Chondrocyte (in vitro differentiated cells): ENCODE results near the gene PDPK1. TPM values are rescaled to one million over a fixed set of nuclear protein-coding genes. Genes with fewer than 3 reads are reported as not detected.
"Not testable (repeated sequence)": the region's sequence is repeated elsewhere in the genome, so short reads cannot be mapped to it uniquely, and the experiment has no call there.

Experiments
- DNase-seq: peaks from one replicate; pipeline ENCODE4 v3.0.0; 2021; ENCODE audit warnings: mixed read lengths, low spot score
- H3K27ac Mint-ChIP-seq: one replicate; pipeline ENCODE4 v1.8.0; 2021; ENCODE audit warnings: mild to moderate bottlenecking, moderate library complexity, mixed read lengths; ENCODE audit not compliant: unreplicated experiment
- H3K27me3 Mint-ChIP-seq: 2 replicates; pipeline ENCODE4 v1.8.0; 2021; ENCODE audit warnings: low read depth, mixed read lengths
- H3K36me3 Mint-ChIP-seq: 2 replicates; pipeline ENCODE4 v1.8.0; 2021; ENCODE audit warnings: low read depth, mixed read lengths
- H3K4me1 Mint-ChIP-seq: 2 replicates; pipeline ENCODE4 v1.8.0; 2021; ENCODE audit warnings: low read depth, mild to moderate bottlenecking, mixed read lengths
- H3K4me3 Mint-ChIP-seq: one replicate; pipeline ENCODE4 v1.8.0; 2021; ENCODE audit warnings: mild to moderate bottlenecking, moderate library complexity, mixed read lengths; ENCODE audit not compliant: unreplicated experiment
- H3K9me3 Mint-ChIP-seq: 2 replicates; pipeline ENCODE4 v1.8.0; 2021; ENCODE audit warnings: low read depth, mixed read lengths
- total RNA-seq: library from RNA; stranded (reverse); gene quantifications from 3 replicates; pipeline ENCODE4 v1.2.1, GENCODE V29; 2021
- TF ChIP-seq, protein P1 (sequence below): fragments of 200-600 bp; sonication (generic); IDR thresholded peaks from 2 replicates; pipeline ENCODE4 v1.5.0; 2021; ENCODE audit warnings: antibody characterized with exemption, mild to moderate bottlenecking, moderate library complexity

The PDPK1 gene
- total RNA-seq, 1 donor from 2014 or later: 39.6 TPM

DNA sequence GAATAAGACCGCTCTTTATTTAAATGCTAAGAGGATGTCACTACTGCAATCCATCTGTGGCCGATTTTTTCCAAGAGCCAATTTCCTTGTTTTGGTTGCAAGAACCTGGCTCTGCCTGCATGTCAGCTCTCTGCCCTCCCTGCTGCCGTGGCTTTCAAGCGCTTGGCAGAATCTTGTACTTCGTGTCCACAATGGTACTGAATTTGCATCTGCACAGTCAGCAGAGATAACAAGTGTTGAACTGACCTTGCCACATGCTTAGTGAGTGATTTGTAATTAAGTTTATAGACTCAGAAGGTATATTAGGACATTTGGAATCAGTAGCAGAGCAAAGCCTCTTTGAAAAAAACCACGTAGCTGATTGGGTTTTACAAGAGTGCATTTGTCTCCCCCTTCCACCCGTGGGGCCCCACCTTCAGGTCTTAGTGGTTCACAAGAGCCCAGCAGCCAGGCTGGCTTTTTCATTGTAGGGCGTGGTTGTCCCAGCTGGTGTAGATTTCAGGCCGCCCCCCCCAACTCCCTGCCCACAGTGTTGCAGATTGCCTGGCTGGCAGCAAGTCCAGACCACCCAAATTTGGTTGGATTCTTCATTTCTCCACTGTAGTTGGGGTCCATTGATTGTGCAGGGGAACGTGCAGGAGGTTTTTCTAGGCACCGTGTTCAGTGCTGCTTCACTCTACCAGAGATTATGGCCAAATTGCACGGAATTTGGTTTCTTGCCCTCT, 63.6 kb downstream of the PDPK1 start:
- not testable (repeated sequence) for H3K4me3 Mint-ChIP-seq, H3K9me3 Mint-ChIP-seq, H3K27ac Mint-ChIP-seq, H3K27me3 Mint-ChIP-seq, H3K36me3 Mint-ChIP-seq, DNase-seq
- H3K4me1 Mint-ChIP-seq: peaks cover 11% of the 10 kb centered on the region

DNA sequence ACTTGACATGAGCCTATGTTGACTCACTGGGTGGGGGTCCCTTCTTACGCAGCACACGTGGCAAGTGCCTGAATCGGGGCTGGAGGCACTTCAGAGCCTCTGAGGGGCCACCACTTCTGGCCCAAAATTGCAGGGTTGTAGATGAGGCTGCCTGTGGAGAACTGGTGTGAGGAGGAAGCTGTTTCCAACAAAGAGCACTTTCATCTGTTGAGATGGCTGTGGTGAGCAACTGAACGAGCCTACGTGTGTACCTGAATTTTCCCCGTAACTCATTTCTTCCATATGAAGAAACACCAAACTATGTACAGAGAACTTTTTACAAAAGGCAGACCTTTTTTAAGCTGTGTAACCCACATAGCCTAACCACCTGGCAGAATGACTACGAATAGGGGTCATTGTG, 64.4 kb downstream of the PDPK1 start:
- H3K4me1 Mint-ChIP-seq: peaks cover 11% of the 10 kb centered on the region
- not testable (repeated sequence) for H3K27me3 Mint-ChIP-seq, H3K4me3 Mint-ChIP-seq, DNase-seq, H3K36me3 Mint-ChIP-seq, H3K27ac Mint-ChIP-seq, H3K9me3 Mint-ChIP-seq

DNA sequence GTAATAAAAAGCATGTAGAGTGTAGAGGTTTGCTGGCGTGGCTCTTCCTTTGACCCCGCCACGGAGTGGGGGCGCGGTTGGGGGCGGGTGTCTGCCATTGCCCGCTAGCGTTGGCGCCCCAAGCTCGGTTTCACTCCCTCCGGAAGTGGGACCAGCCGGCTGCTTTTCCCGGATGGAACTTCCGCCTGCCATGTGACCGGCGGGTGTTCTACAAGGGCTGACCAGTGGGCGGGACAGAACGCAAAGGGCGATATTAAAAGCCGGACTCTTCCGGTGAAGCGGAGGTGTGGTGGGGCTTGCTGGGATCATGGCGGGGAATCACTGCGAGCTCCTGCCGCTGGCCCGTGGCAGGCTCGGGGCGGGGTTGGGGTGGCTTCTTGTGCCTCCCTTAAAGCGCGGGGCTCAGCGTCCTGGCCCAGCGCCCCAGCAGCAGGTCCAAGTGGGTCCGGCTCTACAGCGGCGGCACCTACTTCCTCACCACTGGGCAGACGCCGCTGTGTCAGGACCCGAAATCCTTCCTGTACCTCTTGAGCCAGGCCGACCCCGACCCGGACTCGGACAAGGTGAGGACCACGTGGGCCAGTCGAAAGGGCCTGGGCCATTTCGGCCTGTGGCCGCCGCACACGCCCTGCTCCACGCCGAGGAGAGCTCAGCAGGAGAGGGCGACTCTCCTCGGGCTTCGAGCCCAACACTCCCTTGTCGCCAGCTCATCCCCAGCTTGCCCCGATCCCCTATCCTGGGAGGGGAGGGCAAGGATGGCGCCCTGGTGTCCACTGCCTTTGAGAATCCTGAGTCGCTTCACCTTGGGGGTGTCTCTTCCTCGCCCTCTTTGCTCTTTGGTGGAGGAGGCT, 65.6 kb downstream of the PDPK1 start:
- peaks cover 3% of the 10 kb centered on the region for H3K36me3 Mint-ChIP-seq
- H3K4me3 Mint-ChIP-seq: peak overlapping the region; percentile 97
- DNase-seq: peak; percentile 98
- H3K4me1 Mint-ChIP-seq: peaks cover 20% of the 10 kb centered on the region
- peak overlapping the region; percentile 97 for H3K27ac Mint-ChIP-seq
- H3K27me3 Mint-ChIP-seq: no peaks in the 10 kb centered on the region
- TF ChIP-seq, protein P1, sequence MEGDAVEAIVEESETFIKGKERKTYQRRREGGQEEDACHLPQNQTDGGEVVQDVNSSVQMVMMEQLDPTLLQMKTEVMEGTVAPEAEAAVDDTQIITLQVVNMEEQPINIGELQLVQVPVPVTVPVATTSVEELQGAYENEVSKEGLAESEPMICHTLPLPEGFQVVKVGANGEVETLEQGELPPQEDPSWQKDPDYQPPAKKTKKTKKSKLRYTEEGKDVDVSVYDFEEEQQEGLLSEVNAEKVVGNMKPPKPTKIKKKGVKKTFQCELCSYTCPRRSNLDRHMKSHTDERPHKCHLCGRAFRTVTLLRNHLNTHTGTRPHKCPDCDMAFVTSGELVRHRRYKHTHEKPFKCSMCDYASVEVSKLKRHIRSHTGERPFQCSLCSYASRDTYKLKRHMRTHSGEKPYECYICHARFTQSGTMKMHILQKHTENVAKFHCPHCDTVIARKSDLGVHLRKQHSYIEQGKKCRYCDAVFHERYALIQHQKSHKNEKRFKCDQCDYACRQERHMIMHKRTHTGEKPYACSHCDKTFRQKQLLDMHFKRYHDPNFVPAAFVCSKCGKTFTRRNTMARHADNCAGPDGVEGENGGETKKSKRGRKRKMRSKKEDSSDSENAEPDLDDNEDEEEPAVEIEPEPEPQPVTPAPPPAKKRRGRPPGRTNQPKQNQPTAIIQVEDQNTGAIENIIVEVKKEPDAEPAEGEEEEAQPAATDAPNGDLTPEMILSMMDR: peak; percentile 21
- H3K9me3 Mint-ChIP-seq: no peaks in the 10 kb centered on the region

DNA sequence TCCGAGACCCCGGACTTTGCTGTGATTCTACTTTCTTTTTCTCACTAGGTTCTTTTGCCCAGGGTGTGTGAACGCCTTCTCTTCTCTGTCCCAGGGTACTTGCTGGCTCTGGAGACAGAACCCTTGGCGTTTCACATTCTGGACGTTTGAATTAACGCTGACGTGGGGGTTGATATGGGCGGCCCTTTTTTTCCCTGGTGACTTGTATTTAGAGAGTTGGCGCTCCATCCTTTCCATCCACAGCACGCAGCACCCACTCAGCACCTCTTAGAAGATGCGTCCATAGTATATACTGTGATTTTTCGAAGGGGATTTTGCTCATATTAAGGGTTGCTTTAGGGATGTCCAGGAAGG, 66.2 kb downstream of the PDPK1 start:
- H3K4me3 Mint-ChIP-seq: peak overlapping the region; percentile 97
- H3K27ac Mint-ChIP-seq: peak overlapping the region; percentile 97
- peaks cover 20% of the 10 kb centered on the region for H3K4me1 Mint-ChIP-seq
- H3K9me3 Mint-ChIP-seq, H3K27me3 Mint-ChIP-seq, DNase-seq, H3K36me3 Mint-ChIP-seq: not testable (repeated sequence)

DNA sequence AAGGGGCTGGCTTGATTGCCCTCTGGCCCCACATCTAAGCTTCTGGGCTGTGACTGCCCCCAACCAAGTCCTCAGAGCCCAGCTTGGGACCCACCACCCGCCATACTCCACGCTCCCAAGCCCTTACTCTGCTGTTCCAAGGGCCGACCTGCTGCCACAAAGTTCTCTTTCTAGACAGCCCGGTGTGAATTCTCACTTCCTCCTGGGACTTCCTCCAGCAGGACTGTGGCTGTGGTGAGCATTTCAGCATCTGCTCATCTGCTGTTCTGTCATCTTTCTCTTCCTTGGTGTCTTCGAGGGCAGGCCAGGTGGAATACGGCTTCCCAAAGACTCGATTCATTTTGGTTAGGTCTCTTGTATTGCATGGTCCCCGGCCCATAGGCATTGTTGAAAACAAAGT, 69.0 kb downstream of the PDPK1 start:
- H3K9me3 Mint-ChIP-seq, H3K4me3 Mint-ChIP-seq, H3K36me3 Mint-ChIP-seq, H3K27ac Mint-ChIP-seq, H3K27me3 Mint-ChIP-seq, DNase-seq: not testable (repeated sequence)
- H3K4me1 Mint-ChIP-seq: peaks cover 20% of the 10 kb centered on the region

DNA sequence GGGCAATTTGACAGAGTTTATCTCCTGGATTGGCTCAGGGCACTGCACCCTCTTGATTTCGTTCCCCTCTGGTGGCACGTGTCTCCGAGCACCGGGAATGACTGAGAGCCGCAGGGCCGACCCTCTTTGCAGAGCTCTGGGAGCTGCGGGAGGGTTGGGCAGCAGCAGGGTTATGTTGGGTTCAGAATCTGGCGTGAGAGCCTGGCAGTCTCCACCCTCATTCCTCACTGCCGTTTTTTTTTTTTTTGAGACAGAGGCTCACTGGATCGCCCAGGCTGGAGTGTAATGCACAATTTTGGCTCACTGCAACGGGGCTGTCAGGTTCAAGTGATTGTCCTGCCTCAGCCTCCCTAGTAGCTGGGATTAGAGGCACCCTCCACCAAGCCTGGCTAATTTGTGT, 71.5 kb downstream of the PDPK1 start:
- H3K4me3 Mint-ChIP-seq, H3K36me3 Mint-ChIP-seq, DNase-seq, H3K27me3 Mint-ChIP-seq, H3K27ac Mint-ChIP-seq, H3K9me3 Mint-ChIP-seq: not testable (repeated sequence)
- H3K4me1 Mint-ChIP-seq: peaks cover 17% of the 10 kb centered on the region

DNA sequence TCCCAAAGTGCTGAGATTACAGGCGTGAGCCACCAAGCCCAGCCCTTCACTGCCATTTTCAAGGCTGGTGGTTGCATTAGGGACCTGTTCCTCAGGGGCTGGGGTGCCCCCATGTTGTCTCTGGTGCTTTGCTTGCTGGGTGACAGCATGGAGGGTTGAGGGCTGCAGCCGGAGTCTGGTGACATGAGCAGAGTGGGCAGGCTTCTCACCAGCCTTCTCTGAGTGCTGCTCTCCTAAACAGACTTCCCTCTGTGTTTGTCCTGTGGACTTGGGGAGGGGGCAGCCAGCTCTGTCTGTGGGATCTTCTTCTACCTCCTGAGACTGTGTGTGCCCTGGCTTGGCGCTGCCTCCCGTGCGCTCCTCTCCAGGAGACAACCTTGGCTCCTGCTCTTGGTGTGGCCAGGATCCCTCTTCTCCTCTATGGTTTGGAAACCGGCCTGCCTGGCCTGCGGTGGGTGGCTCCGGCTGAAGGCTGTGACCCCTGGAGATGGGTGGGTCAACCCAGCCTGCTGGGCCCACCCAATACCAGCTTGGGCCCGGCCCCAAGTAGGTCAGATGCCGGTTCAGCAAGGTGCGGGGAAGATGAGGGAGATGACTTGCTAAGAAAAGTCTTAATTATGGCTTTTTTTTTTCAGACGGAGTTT, 72.1 kb downstream of the PDPK1 start:
- Mint-ChIP-seq H3K9me3 (no peaks in the 10 kb centered on the region), H3K27ac (no peak overlapping the region), H3K4me1 (peaks cover 17% of the 10 kb centered on the region), H3K27me3 (no peaks in the 10 kb centered on the region), H3K36me3 (peaks cover 9% of the 10 kb centered on the region), H3K4me3 (no peak overlapping the region)
- DNase-seq: peak; percentile 62
- TF ChIP-seq, protein P1: no peak
